GM19455 (cell line): Measurements from ENCODE around the gene DUOXA2.
"Not testable (repeated sequence)": the region's sequence is repeated elsewhere in the genome, so short reads cannot be mapped to it uniquely, and the experiment has no call there.

Experiments
- ATAC-seq: cut with Tn5 transposase; IDR thresholded peaks from one replicate; pipeline ENCODE4 v1.9.1; 2021; ENCODE audit not compliant: unreplicated experiment

DUOXA2 gene

DNA sequence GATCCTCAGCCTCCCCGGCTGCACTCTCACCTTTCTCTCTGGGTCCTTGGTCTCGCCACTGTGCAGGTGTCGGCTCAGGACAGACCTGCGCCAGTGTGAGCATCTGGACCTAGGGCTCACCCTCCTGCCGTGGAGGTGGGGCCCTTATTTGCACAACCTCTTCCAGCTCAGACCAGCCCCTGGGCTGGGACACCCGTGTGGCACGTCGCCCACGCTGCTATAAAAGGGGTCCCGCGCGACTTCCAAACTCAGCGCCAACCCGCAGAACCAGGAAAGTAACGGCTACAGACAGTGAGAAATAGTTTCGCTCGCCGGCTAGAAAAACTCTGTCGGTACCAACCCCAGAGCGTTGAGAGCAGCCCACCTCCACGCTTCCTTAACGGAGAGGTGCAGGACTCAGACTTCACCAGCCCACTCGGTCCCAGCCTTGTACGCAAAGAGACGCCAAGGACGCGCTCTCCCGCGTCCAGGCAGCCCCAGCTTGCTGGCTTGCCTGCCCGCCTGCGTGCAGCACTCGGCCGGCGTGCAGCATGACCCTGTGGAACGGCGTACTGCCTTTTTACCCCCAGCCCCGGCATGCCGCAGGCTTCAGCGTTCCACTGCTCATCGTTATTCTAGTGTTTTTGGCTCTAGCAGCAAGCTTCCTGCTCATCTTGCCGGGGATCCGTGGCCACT, at the start of gene DUOXA2, which contains the start of gene DUOX2:
Gene DUOXA2 (plus strand): TSS at position 251 of the 675 bp plus-strand sequence. CDS start 280 bp downstream, at position 531.
Gene DUOX2 (minus strand): TSS at position 97 of the 675 bp plus-strand sequence. CDS start 761 bp downstream, outside the sequence.
- no peak for ATAC-seq

DNA sequence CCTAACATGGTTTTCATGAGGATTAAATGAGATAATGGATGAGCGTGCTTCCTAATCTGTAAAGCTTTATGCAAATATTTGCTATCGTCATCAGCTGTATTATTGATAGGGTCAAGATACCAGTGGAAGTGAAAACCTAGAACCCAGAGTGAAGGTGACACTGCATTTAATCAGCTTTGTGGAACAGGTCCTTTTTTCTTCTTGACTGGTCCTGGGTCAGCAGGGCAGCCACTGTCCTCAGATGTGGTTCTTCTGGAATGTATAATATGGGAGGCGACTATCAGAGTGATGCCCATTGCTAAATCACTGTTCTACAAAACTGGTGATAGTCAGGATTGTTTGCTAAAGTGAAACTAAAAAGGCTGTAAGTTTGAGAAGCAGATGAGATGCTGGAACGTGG, 49.7 kb upstream of the DUOXA2 start:
- ATAC-seq: no peak

DNA sequence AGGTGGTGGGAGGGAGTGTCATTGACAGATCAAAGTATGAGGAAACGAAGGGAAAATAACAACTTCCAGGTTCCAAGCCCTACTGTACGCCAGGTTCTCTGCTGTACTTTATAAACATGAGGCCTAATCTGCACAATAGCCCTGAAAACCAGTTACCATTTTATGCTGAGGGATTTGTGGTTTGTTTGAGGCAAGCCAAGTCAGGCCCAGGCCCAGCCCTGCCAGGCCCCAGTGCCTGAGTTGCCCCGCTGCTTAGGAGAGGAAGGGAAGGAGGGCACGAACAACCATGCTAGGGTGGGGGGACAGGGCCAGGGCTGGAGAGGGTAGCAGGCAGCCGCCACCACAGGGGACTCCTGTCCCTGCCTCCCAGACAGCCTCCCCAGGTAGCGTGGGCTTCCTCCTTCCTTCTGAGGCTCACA, 44.2 kb upstream of the DUOXA2 start:
- not testable (repeated sequence) for ATAC-seq

DNA sequence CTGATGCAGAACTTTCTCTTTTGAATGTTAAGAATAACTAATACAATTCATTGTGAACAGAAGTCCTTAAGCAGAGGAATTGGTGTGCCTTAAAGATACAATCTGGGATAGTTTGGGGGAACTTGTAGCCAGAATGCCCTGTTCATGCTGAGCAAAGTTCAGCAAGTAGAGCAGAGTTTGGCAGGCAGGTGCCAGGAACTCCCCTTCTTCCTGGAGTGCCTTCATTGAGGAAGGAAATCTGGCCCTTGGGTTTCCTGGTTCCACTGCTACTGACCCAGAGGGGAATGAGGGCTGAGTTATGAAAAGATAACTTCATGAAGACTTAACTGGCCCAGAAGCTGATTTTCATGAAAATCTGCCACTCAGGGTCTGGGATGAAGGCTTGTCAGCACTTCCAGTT, 40.5 kb upstream of the DUOXA2 start:
- ATAC-seq: not testable (repeated sequence)

DNA sequence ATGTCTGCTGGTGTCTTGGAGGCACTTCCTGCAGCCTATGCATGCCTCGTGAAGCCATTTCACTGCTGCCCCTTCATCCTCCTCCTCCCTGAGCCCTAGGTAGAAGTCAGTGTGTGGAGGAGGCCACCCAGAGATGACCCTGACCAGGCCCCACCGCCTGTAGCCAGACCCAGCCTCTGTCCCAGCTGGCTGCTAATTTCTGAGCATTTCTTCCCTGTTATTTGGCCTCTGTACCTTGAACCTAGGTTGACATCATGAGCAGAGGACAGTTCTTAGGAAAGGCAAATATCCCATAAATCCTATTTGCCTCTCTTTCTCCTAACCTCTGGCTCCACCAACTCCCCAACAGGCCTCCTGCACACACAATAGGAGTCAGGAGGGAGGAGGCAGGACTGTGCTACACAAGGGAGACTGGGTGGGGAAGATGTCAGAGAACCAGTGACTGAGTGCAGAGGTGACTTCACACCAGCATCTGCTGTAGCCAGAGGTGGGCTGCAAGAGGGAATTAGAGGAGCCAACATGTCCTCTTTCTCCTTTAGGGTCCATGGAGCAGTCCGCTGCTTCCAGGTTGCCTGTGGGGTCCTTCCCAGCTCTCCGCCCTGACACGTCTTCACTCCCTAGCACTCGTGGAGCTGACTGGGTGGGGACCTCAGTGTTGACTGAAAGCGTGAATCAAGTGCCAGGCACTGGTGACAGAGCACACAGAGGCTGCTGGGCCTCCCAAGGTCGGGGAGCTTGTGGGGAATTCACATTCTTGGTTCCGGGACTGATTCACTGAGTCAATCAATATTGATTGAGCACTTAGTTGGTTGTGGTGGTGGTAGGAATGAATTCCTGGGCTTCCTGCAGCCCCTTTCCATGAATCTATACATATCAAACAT, 38.4 kb upstream of the DUOXA2 start:
- not testable (repeated sequence) for ATAC-seq

DNA sequence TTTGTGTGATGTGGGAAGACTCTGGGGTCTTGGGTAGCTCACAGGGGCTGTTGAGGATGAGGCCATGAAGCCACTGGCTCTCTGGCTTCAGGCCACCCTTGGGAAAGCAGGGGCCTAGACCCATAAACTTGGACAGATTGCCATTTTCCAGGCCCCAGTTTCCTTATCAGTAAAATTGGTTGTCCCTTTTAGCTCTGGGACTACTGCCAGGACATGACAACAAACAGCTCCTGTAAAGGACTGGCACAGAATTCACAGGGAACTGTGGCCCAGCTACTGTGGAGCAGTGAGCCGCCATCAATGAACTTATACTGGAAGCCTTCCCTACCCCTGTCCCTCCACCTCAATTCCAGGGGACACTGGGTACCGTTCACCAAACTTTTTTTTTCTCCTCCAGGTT, 36.7 kb upstream of the DUOXA2 start:
- not testable (repeated sequence) for ATAC-seq

DNA sequence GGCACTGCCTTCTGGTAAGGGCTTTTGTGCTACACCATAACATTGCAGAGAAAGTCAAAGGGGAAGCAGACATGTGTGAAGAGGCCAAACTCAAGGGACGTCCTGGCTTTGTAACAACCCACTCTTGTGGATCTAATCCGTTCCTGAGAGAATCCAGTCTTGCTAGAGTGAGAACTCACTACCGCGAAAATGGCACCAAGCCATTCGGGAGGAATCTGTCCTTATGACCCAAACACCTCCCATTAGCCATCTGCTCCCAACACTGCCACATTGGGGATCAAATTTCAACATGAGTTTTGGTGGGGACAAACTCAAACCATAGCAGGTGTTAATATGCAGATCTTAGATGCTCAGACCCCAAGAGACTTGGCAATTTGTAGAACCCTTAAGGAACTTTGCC, 34.9 kb upstream of the DUOXA2 start:
- not testable (repeated sequence) for ATAC-seq

DNA sequence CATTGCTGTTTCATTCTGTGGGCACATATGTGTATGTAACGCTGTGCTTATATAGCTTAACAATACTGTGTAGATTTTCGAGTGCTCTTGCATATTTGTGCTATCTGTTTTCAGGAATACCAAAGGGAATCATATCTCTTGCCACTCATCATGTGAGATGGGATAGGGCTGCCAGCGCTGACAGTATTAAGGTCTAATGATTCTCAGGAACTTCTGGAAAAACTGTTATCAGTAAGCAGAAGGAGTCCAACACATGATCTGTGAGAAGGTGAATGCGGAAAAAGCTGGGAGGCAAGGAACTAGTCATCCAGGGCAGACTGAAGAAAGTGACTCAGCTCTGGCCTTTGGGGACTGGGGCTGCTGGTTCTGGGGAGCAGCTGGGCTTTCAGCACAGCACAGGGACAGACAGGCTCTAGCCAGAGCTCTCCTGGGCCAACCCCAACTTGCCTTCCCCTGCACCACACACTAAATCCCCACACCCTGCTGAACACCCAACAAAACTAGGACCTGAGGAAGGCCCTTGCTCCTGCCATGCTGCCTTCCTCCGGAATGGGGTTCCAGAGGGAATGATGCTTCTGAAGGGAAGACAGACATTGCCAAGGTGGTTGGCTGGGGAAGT, 34.4 kb upstream of the DUOXA2 start:
- not testable (repeated sequence) for ATAC-seq

DNA sequence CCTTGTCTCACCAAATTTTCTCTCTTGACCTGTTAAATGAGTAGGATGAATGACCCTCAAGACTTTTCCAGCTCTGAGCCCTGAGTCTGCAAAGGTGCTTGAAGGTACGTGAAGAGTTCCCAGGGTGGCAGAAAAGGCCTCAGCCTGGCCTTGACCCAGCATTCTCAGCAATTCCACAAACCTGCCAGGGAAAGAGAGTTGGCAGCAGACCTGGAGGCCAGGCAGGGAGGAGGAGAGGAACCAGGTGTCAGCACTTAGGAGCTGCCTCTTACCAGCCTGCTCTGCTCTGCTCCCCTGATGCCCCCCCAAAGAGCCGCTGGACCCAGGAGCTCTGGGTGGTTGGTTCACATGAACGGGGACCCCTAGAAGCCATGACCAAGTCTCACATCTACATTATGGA, 33.5 kb upstream of the DUOXA2 start:
- not testable (repeated sequence) for ATAC-seq

DNA sequence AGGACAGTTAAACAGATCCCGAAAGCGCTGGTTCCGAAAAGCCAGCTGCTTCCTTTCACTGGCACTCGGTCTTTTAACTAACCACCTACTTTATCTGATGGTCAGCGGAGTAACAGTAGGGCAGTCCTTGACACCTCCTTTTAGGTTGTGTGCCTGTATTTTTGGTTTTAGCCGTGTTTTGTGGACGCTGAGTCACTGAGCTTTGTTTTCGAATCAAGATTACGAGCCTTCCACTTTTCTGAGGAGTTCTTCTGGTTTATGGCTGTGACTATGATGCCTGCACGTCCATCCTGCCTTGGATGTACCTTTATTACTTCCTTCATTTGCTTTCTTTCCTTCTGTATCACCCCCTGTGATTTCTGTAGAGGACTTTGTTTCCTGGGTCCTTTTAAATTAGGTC, 31.7 kb upstream of the DUOXA2 start:
- ATAC-seq: not testable (repeated sequence)

DNA sequence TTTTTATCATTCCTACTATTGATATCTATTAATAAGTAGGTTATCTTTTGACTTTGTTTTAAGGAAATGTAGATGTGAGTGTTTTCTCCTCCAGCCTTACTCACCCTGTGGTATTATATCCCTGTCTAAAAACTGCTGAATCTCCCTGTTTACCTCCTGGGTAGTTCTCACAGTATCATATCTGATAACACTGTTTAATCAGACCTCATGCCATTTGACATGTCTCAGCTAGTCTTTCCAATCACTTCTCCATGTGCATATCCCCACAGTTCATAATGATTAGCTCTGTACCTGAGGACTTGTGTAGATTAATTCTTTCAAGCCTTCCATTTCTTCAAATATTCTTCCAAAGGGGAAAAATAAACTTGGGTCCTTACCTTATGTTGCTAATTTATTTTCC, 30.9 kb upstream of the DUOXA2 start:
- no peak for ATAC-seq

DNA sequence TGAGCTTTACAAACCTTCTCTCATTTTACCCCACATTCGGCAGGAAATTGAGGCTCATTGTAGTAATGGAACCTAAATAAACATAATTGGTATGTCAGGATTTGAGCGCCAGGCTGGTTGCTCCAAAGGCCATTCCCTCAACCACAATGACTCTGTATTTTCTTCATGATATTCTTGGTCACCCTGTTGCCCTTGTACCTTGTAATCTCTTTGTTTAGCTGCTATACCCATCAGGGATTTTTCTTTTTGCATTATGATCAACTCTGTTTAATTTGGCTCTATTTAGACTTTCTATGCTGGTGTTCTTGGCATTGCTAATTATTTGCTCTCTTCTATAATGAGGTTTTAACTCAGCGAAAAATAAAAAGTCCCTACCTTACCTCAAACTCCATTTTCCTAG, 30.0 kb upstream of the DUOXA2 start:
- ATAC-seq: no peak

DNA sequence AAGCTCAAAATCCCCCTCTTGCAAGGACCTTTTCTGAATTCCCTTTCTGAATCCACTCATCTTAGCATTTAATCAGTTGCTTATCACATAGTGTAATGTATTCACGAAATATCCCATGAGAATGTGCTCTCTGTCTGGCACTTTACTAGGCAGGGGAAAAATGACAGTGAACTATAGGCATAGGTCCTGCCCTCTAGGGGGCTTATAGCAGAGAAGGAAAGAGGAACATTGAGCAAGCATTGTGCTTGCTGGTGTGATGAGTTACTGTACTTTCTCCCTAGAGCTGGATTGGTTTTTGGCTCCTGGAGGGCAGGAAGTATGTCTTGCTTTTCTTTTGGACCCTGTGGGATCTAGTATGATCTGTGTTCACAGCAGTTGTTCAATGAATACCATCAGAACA, 26.6 kb upstream of the DUOXA2 start:
- no peak for ATAC-seq

DNA sequence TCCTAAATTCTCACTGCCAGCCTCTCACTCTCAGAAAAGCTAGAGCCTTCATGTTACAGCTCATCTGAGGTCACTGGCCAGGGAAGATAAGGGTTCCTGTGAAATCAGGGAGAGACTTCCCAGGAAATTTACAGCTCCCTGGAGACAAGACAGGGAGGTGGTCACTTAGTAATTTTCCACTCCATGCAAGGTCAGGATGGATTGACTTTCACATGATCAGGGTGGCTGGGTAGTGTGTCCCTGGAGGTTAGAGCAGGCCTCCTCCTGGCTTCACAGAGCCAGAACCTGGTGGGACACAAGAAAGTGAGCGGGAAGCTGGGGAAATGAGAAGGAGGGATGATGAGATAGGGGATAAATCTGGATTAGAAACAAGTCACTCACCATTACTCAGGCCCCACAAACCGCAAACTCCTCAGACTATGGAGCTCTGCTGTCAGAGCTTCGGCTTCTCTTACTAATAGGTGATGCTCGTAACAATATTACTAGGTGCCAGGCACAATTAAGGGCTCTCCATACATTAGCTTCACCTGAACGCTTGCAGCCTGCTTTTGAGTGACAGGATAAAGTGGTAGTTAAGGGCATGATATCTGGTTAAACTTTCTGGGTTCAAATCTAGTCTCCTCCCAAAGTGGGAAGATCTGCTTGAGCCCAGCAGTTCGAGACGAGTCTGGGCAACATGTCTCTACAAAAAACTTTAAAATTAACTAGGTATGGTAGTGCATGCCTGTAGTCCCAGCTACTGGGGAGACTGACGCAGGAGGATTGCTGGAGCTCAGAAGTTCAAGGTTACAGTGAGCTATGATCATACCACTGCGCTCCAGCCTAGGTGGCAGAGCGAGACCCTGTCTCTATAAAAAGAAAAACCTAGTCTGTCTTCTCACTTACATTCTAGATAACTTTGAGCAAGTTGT, 25.1 kb upstream of the DUOXA2 start:
- ATAC-seq: no peak

DNA sequence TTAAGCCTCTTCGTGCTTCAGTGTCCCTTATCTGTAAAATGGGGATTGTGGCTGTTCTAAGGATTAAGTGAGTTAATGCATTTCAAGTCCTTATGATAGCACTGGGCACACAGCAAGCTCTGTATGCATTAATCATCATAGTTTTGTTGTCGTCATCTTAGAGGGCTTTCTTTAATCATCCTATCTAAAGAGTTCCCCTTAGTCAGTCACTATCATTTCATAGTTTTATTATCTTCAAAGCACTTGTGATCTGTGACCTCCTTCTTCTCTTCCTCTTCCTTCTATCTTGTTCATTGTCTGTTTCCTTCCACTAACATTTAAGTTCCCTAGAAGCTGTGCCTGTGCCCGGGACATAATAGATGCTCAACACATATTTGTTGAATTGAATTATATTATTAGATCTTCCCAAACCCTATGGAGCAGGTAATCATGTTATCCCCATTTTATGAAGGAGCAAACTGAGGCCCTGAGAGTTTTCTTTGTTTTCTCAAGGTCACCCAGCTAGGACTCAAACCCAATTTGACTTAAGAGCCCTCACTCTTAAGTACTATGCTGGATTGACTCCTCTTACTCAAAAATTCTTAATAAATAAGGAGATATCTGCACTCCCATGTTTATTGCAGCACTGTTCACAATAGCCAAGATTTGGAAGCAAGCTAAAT, 24.3 kb upstream of the DUOXA2 start:
- ATAC-seq: no peak

DNA sequence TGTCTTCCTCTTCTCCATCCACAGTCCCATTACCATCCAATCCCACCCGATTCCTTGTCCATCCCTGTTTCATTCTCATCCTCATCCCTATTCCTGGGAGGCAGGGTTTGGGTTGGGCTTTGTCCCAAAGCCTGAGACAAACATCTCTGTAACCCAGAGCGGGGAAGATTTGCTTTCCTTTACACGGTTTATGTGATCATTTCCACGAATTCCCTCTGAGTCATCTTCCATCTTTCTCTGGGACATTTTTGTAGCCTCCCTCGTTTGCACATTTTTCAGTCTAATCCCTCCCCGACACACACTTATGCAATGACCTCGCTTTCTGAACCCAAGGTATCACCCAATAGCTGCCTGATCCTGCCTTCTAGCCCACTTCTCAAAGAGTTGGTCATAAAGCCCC, 23.0 kb upstream of the DUOXA2 start:
- no peak for ATAC-seq

DNA sequence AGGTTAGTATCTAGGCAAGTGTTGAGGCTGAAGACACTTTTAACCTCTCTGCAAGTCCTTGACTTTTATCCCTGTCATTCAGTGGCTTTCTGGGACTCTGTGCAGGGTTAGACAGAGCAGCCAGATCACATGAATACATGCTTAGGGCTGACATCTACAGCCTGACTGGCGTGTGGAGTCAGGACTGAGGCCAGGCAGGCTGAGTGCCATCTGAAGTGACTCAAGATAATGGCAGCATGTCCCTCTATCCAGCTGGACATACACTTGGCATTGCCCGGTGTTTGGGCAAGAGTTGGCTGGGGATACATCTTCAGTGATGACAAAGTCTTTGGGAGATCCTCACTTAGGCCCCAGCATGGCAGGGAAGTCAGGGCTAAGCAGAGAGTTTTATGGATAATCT, 22.6 kb upstream of the DUOXA2 start:
- no peak for ATAC-seq

DNA sequence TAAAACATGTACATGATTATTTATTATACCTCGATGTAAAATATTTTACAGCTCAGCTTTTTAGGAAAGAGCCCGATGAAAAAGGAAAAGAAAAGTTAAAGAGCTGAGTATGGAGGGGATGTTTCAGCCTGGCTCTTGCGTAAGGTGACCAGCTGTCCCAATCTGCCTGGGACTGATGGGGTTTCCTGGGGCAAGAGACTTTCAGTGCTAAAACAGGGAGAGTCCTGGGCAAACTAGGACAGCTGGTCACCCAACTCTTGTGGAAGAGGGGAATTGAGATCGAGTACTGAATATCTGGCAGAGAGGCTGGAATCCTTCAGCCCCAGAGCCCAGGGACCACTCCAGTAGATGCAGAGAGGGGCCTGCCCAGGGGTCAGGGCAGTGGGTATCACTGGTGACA, 21.1 kb upstream of the DUOXA2 start:
- no peak for ATAC-seq

DNA sequence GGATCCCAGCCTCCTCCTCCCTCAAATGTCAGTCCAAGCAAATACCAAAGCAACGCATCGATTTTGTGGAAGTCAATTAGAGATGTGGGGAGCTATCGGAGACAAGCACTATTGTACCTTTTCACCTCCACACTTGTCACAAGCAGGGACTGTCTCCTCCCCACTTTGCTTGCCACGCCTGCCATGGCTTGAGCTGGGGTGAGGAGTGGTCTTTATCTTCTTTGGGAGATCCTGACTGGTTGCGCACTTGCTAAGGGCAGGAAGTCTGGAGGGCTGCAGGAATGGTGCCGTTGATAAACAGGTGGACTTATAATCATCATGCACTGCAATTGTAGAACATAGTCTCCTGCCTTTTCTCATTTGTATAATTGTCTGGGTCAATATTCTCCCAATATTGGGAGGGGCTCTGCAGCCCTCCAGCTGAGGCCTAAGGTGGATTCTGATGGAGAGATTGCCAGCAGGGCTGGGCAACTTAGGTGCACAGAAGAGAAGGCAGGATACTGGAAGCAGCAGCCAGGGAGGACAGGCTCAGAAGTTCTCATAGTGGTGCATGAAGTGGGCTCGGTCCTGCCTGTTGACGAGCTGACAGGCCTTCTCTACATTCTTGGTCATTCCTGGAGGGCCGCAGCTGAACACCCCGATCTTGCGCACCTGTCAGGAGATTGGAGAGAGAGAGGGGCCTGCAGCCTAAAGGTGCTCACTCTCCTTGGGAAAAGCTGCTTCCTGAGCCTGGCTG, 20.3 kb upstream of the DUOXA2 start:
- ATAC-seq: no peak
